Panc1 (cell line): ENCODE results near the gene TBC1D16. TPM values are rescaled to one million over a fixed set of nuclear protein-coding genes. Genes with fewer than 3 reads are reported as not detected.

Experiments used
- ATAC-seq: fragments of 200-7000 bp; cut with Tn5 transposase; 2 replicates; pipeline ENCODE4 v1.9.1; 2020; ENCODE audit warnings: mild to moderate bottlenecking, moderate library complexity
- BruUV-seq: library from RNA; stranded (reverse); fragments of 400-500 nt; replicated peaks from 2 replicates; lab custom pipeline; 2021; lab: Mats Ljungman, UMichigan
- CTCF ChIA-PET: fragments of 300-600 bp; sonication (Branson Sonifier 250); formaldehyde crosslinking; loops from one replicate; lab custom pipeline; 2022; ENCODE audit warnings: antibody characterized with exemption; lab: Charles Lee
- POLR2A ChIA-PET: fragments of 300-600 bp; sonication (Branson Sonifier 250); formaldehyde crosslinking; loops from one replicate; lab custom pipeline; 2022; ENCODE audit warnings: antibody characterized with exemption; lab: Charles Lee
- DNase-seq: peaks from one replicate; pipeline ENCODE4 v3.0.0-alpha.2; 2010; ENCODE audit warnings: low read depth, low spot score
- H3K27ac ChIP-seq: 2 replicates; pipeline ENCODE4 v1.5.1; 2011; ENCODE audit warnings: mild to moderate bottlenecking, low read length, inconsistent platforms
- H3K27me3 ChIP-seq: fragments of 200-500 bp; sonication (Bioruptor generic); 2 replicates; pipeline ENCODE4 v1.6.0; 2014; ENCODE audit warnings: low read length, inconsistent platforms; ENCODE audit not compliant: control insufficient read depth, insufficient read depth
- H3K36me3 ChIP-seq: fragments of 200-500 bp; sonication (Bioruptor generic); 2 replicates; pipeline ENCODE4 v1.5.1; 2014; ENCODE audit warnings: inconsistent platforms, mild to moderate bottlenecking, low read length, moderate library complexity; ENCODE audit not compliant: control insufficient read depth, insufficient read depth
- H3K4me1 ChIP-seq: 2 replicates; pipeline ENCODE4 v1.5.1; 2011; ENCODE audit warnings: inconsistent platforms, mild to moderate bottlenecking, low read length, moderate library complexity; ENCODE audit not compliant: control insufficient read depth, insufficient read depth
- H3K4me3 ChIP-seq, 2 experiments: 2 replicates each; pipeline ENCODE4 v1.5.1; 2011 to 2012; ENCODE audit warnings: low read depth in 2 of 2, low read length in 2 of 2, mild to moderate bottlenecking in 2 of 2, inconsistent platforms in 1 of 2, moderate library complexity in 1 of 2
- H3K9me3 ChIP-seq: fragments of 200-500 bp; sonication (Bioruptor generic); 2 replicates; pipeline ENCODE4 v1.5.1; 2014; ENCODE audit warnings: low read depth, mild to moderate bottlenecking, inconsistent platforms, low read length, moderate library complexity; ENCODE audit not compliant: control insufficient read depth, insufficient read depth
- POLR2AphosphoS5 ChIP-seq: IDR thresholded peaks from 2 replicates; pipeline ENCODE4 v1.6.1; 2012; ENCODE audit warnings: mild to moderate bottlenecking, low read depth, low read length, moderate library complexity
- SIN3A ChIP-seq: IDR thresholded peaks from 2 replicates; pipeline ENCODE4 v1.6.1; 2012; ENCODE audit warnings: low read depth, mild to moderate bottlenecking, low read length, moderate library complexity, borderline replicate concordance; ENCODE audit not compliant: insufficient read depth
- TCF7L2 ChIP-seq: IDR thresholded peaks from 2 replicates; pipeline ENCODE4 v1.6.1; 2011; ENCODE audit warnings: mild to moderate bottlenecking, low read depth, low read length, inconsistent platforms
- in situ Hi-C: cut with HindIII; loops from 2 replicates; pipeline ENCODE4 v1.10.0; 2016; ENCODE audit warnings: low sequenced_read_pairs, low pct_unique_long_range_greater_than_20kb
- intact Hi-C: fragments of 100-400 bp; cut with micrococcal nuclease; formaldehyde crosslinking; loops from one replicate; pipeline ENCODE4 v1.10.0; 2022; ENCODE audit not compliant: unreplicated experiment
- total RNA-seq: library from RNA; stranded (reverse); gene quantifications from one replicate; pipeline ENCODE4 v1.2.1, GENCODE V29; 2021; ENCODE audit not compliant: unreplicated experiment
- TF ChIP-seq, protein P1 (sequence below): fragments of 450-650 bp; IDR thresholded peaks from 2 replicates; pipeline ENCODE4 v1.5.1; 2017; ENCODE audit warnings: mild to moderate bottlenecking
- TF ChIP-seq, protein P2 (sequence below), 2 experiments: IDR thresholded peaks; 2 replicates each; pipeline ENCODE4 v1.6.1; 2011 to 2012; ENCODE audit warnings: low read depth in 2 of 2, control low read depth in 1 of 2, low read length in 1 of 2, mild to moderate bottlenecking in 1 of 2, moderate library complexity in 1 of 2; ENCODE audit not compliant: insufficient read depth in 1 of 2

TBC1D16 gene
- total RNA-seq, 1 experiment from 2014 or later = 41.6 TPM

DNA sequence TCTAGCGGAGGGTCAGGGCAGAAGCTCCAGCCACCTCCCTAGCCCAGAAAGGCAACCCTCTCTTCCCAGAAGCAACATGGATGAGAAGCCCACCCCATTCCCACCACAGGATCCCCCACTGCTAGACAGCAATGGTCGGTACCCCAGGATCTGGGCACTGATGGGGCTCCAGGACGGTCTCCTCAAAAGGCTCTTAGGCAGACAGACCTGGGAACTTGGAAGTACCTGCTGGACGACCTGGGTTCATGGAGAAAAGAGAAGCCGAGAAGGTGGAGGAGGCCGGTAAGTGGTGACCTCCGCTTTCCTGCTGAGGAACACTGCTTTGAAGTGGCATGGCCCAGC lies 96.6 kb downstream of the TBC1D16 start:
- intact Hi-C loops (no loop called here), in situ Hi-C loops (no loop called here)
- POLR2A ChIA-PET = no interaction called here

DNA sequence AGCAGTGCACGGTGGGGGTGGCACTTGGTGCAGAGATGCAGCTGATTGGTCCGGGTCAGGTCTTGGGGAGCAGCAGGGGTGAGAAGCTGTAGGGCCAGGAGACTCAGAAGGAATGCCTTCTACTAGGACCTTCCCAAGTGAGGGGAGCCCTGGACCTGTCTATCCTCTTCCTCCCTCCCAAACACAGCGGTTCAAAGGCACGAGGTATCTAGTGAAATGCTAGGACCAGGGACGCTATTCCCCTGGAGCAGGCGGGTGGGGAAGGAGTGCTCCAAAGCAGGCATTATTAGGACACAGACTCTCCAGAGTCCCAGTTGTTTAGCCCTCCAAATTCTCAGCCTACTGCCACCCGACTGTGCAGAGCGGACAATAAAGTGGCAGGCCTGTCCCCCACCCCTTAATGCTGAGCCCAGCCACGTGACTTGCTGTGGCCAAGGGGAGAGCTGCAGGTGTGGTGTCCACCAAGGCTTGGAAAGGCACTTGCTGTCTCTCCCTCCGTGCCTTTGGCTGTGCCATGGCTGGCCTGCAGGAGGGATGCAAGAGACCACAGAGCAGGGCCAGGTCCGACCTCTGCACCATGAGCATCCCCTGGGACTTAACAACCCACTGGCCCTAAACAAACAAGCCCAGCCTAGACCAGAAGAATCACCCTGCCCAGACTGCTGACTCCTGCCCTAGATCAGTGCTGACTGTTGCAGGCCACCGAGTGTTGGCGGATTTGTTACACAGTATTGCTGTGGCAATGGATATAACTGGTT lies 97.2 kb downstream of the TBC1D16 start:
- Histone ChIP-seq H3K4me3 (no peak overlapping the region), H3K36me3 (no peaks in the 10 kb centered on the region), H3K27me3 (no peaks in the 10 kb centered on the region), H3K9me3 (no peaks in the 10 kb centered on the region), H3K27ac (no peak overlapping the region), H3K4me1 (peaks cover 20% of the 10 kb centered on the region)
- DNase-seq (no peak), ATAC-seq (no peak)
- ChIA-PET POLR2A (no interaction called here), CTCF (no interaction called here)
- TF ChIP-seq TCF7L2 = no peak
- TF ChIP-seq, protein P1, sequence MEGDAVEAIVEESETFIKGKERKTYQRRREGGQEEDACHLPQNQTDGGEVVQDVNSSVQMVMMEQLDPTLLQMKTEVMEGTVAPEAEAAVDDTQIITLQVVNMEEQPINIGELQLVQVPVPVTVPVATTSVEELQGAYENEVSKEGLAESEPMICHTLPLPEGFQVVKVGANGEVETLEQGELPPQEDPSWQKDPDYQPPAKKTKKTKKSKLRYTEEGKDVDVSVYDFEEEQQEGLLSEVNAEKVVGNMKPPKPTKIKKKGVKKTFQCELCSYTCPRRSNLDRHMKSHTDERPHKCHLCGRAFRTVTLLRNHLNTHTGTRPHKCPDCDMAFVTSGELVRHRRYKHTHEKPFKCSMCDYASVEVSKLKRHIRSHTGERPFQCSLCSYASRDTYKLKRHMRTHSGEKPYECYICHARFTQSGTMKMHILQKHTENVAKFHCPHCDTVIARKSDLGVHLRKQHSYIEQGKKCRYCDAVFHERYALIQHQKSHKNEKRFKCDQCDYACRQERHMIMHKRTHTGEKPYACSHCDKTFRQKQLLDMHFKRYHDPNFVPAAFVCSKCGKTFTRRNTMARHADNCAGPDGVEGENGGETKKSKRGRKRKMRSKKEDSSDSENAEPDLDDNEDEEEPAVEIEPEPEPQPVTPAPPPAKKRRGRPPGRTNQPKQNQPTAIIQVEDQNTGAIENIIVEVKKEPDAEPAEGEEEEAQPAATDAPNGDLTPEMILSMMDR = no peak
- TF ChIP-seq, protein P2, sequence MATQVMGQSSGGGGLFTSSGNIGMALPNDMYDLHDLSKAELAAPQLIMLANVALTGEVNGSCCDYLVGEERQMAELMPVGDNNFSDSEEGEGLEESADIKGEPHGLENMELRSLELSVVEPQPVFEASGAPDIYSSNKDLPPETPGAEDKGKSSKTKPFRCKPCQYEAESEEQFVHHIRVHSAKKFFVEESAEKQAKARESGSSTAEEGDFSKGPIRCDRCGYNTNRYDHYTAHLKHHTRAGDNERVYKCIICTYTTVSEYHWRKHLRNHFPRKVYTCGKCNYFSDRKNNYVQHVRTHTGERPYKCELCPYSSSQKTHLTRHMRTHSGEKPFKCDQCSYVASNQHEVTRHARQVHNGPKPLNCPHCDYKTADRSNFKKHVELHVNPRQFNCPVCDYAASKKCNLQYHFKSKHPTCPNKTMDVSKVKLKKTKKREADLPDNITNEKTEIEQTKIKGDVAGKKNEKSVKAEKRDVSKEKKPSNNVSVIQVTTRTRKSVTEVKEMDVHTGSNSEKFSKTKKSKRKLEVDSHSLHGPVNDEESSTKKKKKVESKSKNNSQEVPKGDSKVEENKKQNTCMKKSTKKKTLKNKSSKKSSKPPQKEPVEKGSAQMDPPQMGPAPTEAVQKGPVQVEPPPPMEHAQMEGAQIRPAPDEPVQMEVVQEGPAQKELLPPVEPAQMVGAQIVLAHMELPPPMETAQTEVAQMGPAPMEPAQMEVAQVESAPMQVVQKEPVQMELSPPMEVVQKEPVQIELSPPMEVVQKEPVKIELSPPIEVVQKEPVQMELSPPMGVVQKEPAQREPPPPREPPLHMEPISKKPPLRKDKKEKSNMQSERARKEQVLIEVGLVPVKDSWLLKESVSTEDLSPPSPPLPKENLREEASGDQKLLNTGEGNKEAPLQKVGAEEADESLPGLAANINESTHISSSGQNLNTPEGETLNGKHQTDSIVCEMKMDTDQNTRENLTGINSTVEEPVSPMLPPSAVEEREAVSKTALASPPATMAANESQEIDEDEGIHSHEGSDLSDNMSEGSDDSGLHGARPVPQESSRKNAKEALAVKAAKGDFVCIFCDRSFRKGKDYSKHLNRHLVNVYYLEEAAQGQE (IDR thresholded peaks at IDR 0.05; ENCODE audit: insufficient read depth in 1 of 2, low read depth in 2 of 2, low read length in 1 of 2) = no peak
- no peak for TF ChIP-seq POLR2AphosphoS5
- no peak for TF ChIP-seq SIN3A
- intact Hi-C loops (no loop called here), in situ Hi-C loops (no loop called here)
- no TSS peak for BruUV-seq

More for the DNA sequence above, 96.6 kb downstream of the TBC1D16 start:
- no peak for ATAC-seq
- CTCF ChIA-PET = no interaction called here
- BruUV-seq = no TSS peak
- TF ChIP-seq SIN3A (no peak), TCF7L2 (no peak)
- no peak overlapping the region for H3K27ac ChIP-seq
- H3K4me3 ChIP-seq = no peak overlapping the region
- no peak for DNase-seq
- no peaks in the 10 kb centered on the region for H3K27me3 ChIP-seq
- no peaks in the 10 kb centered on the region for H3K36me3 ChIP-seq
- H3K4me1 ChIP-seq = peaks cover 15% of the 10 kb centered on the region
- no peaks in the 10 kb centered on the region for H3K9me3 ChIP-seq
